B cell (primary cell): Measurements from ENCODE around the gene ATP5MC2. TPM values are rescaled to one million over a fixed set of nuclear protein-coding genes. Genes with fewer than 3 reads are reported as not detected.

ENCODE experiments used
- ATAC-seq: fragments of 200-7000 bp; cut with Tn5 transposase; one replicate; pipeline ENCODE4 v1.10.0; 2021; ENCODE audit warnings: low read depth, mild to moderate bottlenecking, moderate number of reproducible peaks, moderate library complexity
- CTCF ChIA-PET: fragments of 350-600 bp; sonication (Branson Sonifier 250); formaldehyde crosslinking; loops from one replicate; lab custom pipeline; 2021; ENCODE audit warnings: antibody characterized with exemption, inconsistent platforms; lab: Charles Lee
- POLR2A ChIA-PET: fragments of 350-600 bp; sonication (Branson Sonifier 250); formaldehyde crosslinking; loops from one replicate; lab custom pipeline; 2021; ENCODE audit warnings: antibody characterized with exemption; lab: Charles Lee
- DNase-seq: peaks from one replicate; pipeline ENCODE4 v3.0.0; 2013
- H2AFZ ChIP-seq: 2 replicates; pipeline ENCODE4 v1.6.1; 2012; ENCODE audit warnings: mild to moderate bottlenecking, low read depth, low read length; ENCODE audit not compliant: insufficient read depth, poor library complexity, severe bottlenecking
- H3K27ac ChIP-seq, 2 donors: 1 replicate in 1 of 2; 2 replicates in 1 of 2; pipeline ENCODE4 v1.5.1; 2012 to 2013; ENCODE audit warnings: low read length in 2 of 2, mild to moderate bottlenecking in 2 of 2, moderate library complexity in 1 of 2
- H3K27me3 ChIP-seq, 4 experiments: fragments of 200-600 bp in 1 of 4; sonication (generic) in 1 of 4; replicated peaks in 1 of 4; 1 replicate in 2 of 4; 2 replicates in 2 of 4; pipeline versions ENCODE4 v1.6.1 to v1.7.0; 2013 to 2016; ENCODE audit warnings: low read length in 3 of 4, mild to moderate bottlenecking in 2 of 4, mixed read lengths in 1 of 4, moderate library complexity in 1 of 4; ENCODE audit not compliant: insufficient read depth in 4 of 4, control insufficient read depth in 3 of 4; ENCODE audit errors: control extremely low read depth in 1 of 4
- H3K36me3 ChIP-seq, 2 experiments: replicated peaks in 1 of 2; 1 replicate in 1 of 2; 2 replicates in 1 of 2; pipeline versions ENCODE4 v1.6.1 to v1.7.1; 2013; ENCODE audit warnings: low read length in 1 of 2; ENCODE audit not compliant: insufficient read depth in 2 of 2, control insufficient read depth in 1 of 2; ENCODE audit errors: control extremely low read depth in 1 of 2, extremely low read depth in 1 of 2
- H3K4me1 ChIP-seq, 2 donors: fragments of 200-600 bp in 1 of 2; sonication (generic) in 1 of 2; 1 replicate in 1 of 2; 2 replicates in 1 of 2; pipeline versions ENCODE4 v1.5.1 to v1.6.1; 2013 to 2017; ENCODE audit warnings: low read length in 2 of 2; ENCODE audit not compliant: control insufficient read depth in 2 of 2, insufficient read depth in 2 of 2
- H3K4me2 ChIP-seq: replicated peaks from 2 replicates; pipeline ENCODE3; 2012; ENCODE audit warnings: mild to moderate bottlenecking, low read depth, low read length; ENCODE audit not compliant: poor library complexity, severe bottlenecking
- H3K4me3 ChIP-seq, 5 experiments: fragments of 200-600 bp in 1 of 5; sonication (generic) in 1 of 5; 1 replicate in 3 of 5; 2 replicates in 2 of 5; pipeline versions ENCODE4 v1.5.1 to v1.7.0; 2011 to 2016; ENCODE audit warnings: low read length in 4 of 5, mild to moderate bottlenecking in 4 of 5, low read depth in 2 of 5, control low read depth in 1 of 5, moderate library complexity in 1 of 5; ENCODE audit not compliant: insufficient read depth in 1 of 5; ENCODE audit errors: control extremely low read depth in 1 of 5, extremely low read depth in 1 of 5
- H3K79me2 ChIP-seq: fragments of 200-600 bp; sonication (generic); one replicate; pipeline ENCODE4 v1.6.0; 2016; ENCODE audit warnings: low read length; ENCODE audit not compliant: control insufficient read depth, insufficient read depth
- H3K9ac ChIP-seq: fragments of 200-600 bp; sonication (generic); 2 replicates; pipeline ENCODE4 v1.6.1; 2017; ENCODE audit warnings: mild to moderate bottlenecking, low read length, moderate library complexity
- H3K9me3 ChIP-seq, 3 donors: one replicate each; pipeline versions ENCODE4 v1.6.1 to v1.7.1; 2013; ENCODE audit warnings: low read length in 2 of 3; ENCODE audit not compliant: control insufficient read depth in 2 of 3, insufficient read depth in 1 of 3; ENCODE audit errors: control extremely low read depth in 1 of 3
- H4K20me1 ChIP-seq: 2 replicates; pipeline ENCODE4 v1.6.0; 2012; ENCODE audit warnings: mild to moderate bottlenecking, low read length; ENCODE audit not compliant: insufficient read depth, control insufficient read depth, poor library complexity, severe bottlenecking
- H3K27ac Mint-ChIP-seq: one replicate; pipeline ENCODE4 v1.8.0; 2021; ENCODE audit warnings: mixed read lengths
- H3K27me3 Mint-ChIP-seq: one replicate; pipeline ENCODE4 v1.8.0; 2021; ENCODE audit warnings: mixed read lengths
- H3K4me1 Mint-ChIP-seq: one replicate; pipeline ENCODE4 v1.8.0; 2021; ENCODE audit warnings: mixed read lengths
- H3K4me3 Mint-ChIP-seq: one replicate; pipeline ENCODE4 v1.8.0; 2021; ENCODE audit warnings: mixed read lengths
- H3K9me3 Mint-ChIP-seq: one replicate; pipeline ENCODE4 v1.8.0; 2022; ENCODE audit warnings: mixed read lengths; ENCODE audit not compliant: insufficient read depth
- CTCF ChIP-seq: fragments of 200-600 bp; IDR thresholded peaks from one replicate; pipeline ENCODE4 v1.8.0; 2022; ENCODE audit warnings: antibody characterized with exemption, mild to moderate bottlenecking
- EZH2 ChIP-seq: IDR thresholded peaks from 2 replicates; pipeline ENCODE4 v1.6.1; 2012; ENCODE audit warnings: borderline replicate concordance, low read depth, mild to moderate bottlenecking, moderate library complexity, low read length; ENCODE audit not compliant: insufficient read depth, poor library complexity, severe bottlenecking
- WGBS: methylation state at CpG from one replicate; pipeline ENCODE4 v1.1.5; 2013; ENCODE audit warnings: missing lambda C conversion rate; ENCODE audit not compliant: insufficient coverage; 5-methylcytosine and 5-hydroxymethylcytosine counted together
- intact Hi-C: fragments of 100-400 bp; cut with micrococcal nuclease; formaldehyde crosslinking; loops from one replicate; pipeline ENCODE4 v1.10.0; 2022
- polyA plus RNA-seq: library from polyadenylated mRNA; depleted of rRNA; stranded (reverse); fragments of >200 nt; gene quantifications from 2 replicates; pipeline ENCODE4 v1.2.3, GENCODE V29; 2012
- total RNA-seq, 2 donors: library from RNA; stranded (reverse); fragments of 120-200 nt in 1 of 2; gene quantifications; 1 replicate in 1 of 2; 2 replicates in 1 of 2; pipeline versions ENCODE4 v1.2.3 to v1.2.4, GENCODE V29; 2013 to 2022

Gene ATP5MC2
- total and polyA plus RNA-seq, 2 donors (not counting 1 experiment from before 2014, with no cell fraction given): 212 to 435 TPM

DNA sequence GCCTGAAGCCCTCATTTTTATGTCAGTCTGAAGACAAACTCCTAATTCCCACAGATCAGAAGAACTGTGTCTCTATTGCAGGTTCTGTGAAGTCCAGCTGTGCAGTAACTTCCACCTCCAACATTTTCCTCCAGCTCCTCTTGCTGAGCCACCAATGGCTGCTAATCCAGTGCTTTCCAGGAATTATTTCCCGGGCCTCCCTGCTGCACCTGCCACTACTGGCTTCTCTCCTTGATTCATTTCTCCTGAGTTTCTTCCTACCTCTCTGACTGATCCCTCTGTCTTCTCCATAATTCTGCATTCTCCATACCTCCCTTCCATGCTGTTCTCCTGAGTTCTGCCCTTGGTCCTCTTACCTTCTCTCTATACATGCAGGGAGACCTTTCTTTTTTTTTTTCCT, 30.2 kb upstream of the ATP5MC2 start:
- no peak overlapping the region for H3K4me2 ChIP-seq
- H3K9ac ChIP-seq: no peak overlapping the region
- peaks cover 0 to 37% (median 14%) of the 10 kb centered on the region in 4 experiments for H3K27me3 ChIP-seq
- ChIA-PET CTCF (interaction anchor here (0.6 to 10.0 kb wide), 4 partner anchors 16 to 833 kb away, joined by 3 to 207 read pairs (median 3); no protein-coding TSS in a partner anchor), POLR2A (no interaction called here)
- H3K27me3 Mint-ChIP-seq: peaks cover 45% of the 10 kb centered on the region
- no peaks in the 10 kb centered on the region for H3K79me2 ChIP-seq
- H3K4me1 ChIP-seq: peaks cover 0 to under 1% of the 10 kb centered on the region in 2 donors
- no peak for DNase-seq
- H3K27ac ChIP-seq: no peak overlapping the region
- no peak overlapping the region for H3K27ac Mint-ChIP-seq
- no peak overlapping the region for H3K4me3 ChIP-seq
- TF ChIP-seq CTCF (no peak), EZH2 (no peak)
- intact Hi-C loops: no loop called here
- H3K9me3 ChIP-seq: no peaks in the 10 kb centered on the region
- no peak overlapping the region for H3K4me3 Mint-ChIP-seq
- H3K9me3 Mint-ChIP-seq: no peaks in the 10 kb centered on the region
- 92% methylated on average over 1 of the region's 1 CpG for WGBS
- no peak for ATAC-seq
- H4K20me1 ChIP-seq: no peaks in the 10 kb centered on the region
- no peak overlapping the region for H2AFZ ChIP-seq
- H3K36me3 ChIP-seq: no peaks in the 10 kb centered on the region
- no peaks in the 10 kb centered on the region for H3K4me1 Mint-ChIP-seq

DNA sequence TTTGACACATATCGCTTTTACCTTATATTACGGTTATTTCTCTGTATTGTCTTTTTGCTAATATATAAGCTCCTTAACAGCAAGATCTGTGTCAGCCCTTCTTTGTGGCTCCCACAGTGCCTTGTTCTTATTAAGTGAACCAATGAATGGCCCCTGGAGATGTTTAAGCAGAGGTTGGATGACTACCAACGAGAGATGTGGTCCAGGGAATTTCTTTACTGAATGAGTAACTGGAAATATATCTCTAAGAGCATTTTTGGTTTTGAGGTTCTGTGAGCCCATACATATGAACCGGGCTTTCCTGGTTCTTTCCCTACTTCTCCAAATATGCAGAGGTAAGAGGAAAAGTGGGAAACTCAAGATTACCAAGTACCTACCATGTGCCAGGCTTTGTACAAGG, 27.9 kb upstream of the ATP5MC2 start:
- H3K27me3 Mint-ChIP-seq: peaks cover 63% of the 10 kb centered on the region
- no peak overlapping the region for H3K27ac Mint-ChIP-seq
- Histone ChIP-seq H3K4me1 (no peaks in the 10 kb centered on the region), H2AFZ (no peak overlapping the region), H3K27me3 (peaks cover 0 to 48% (median 30%) of the 10 kb centered on the region in 4 experiments), H3K4me2 (no peak overlapping the region), H3K27ac (no peak overlapping the region), H3K9ac (no peak overlapping the region), H3K79me2 (no peaks in the 10 kb centered on the region), H3K4me3 (no peak overlapping the region), H4K20me1 (no peaks in the 10 kb centered on the region), H3K36me3 (no peaks in the 10 kb centered on the region), H3K9me3 (no peaks in the 10 kb centered on the region)
- H3K4me3 Mint-ChIP-seq: no peak overlapping the region
- no CpG with 5 or more reads among the region's 4 CpGs for WGBS
- intact Hi-C loops: loop anchor here (5.0 kb wide), 1 partner anchor 504 kb away; no protein-coding TSS in a partner anchor
- ATAC-seq (no peak), DNase-seq (no peak)
- H3K4me1 Mint-ChIP-seq: no peaks in the 10 kb centered on the region
- ChIA-PET POLR2A (no interaction called here), CTCF (interaction anchor here (0.7 to 10.0 kb wide), 4 partner anchors 19 to 80 kb away, joined by 3 to 207 read pairs (median 10); no protein-coding TSS in a partner anchor)
- TF ChIP-seq CTCF (no peak), EZH2 (no peak)
- H3K9me3 Mint-ChIP-seq: no peaks in the 10 kb centered on the region
